PC-9 (cell line): Measurements from ENCODE around the gene STARD10.

ENCODE experiments used
- EZH2 ChIP-seq: fragments of 200-600 bp; sonication (generic); IDR thresholded peaks from 2 replicates; pipeline ENCODE4 v1.8.0; 2017; ENCODE audit warnings: antibody characterized with exemption, low read depth
- TF ChIP-seq, protein P1 (sequence below): fragments of 200-600 bp; sonication (generic); conservative IDR thresholded peaks from 2 replicates; pipeline ENCODE4 v1.6.1; 2017; ENCODE audit warnings: mixed run types, antibody characterized with exemption, mild to moderate bottlenecking, moderate library complexity

- TF ChIP-seq EZH2, result no peak
- TF ChIP-seq, protein P1, sequence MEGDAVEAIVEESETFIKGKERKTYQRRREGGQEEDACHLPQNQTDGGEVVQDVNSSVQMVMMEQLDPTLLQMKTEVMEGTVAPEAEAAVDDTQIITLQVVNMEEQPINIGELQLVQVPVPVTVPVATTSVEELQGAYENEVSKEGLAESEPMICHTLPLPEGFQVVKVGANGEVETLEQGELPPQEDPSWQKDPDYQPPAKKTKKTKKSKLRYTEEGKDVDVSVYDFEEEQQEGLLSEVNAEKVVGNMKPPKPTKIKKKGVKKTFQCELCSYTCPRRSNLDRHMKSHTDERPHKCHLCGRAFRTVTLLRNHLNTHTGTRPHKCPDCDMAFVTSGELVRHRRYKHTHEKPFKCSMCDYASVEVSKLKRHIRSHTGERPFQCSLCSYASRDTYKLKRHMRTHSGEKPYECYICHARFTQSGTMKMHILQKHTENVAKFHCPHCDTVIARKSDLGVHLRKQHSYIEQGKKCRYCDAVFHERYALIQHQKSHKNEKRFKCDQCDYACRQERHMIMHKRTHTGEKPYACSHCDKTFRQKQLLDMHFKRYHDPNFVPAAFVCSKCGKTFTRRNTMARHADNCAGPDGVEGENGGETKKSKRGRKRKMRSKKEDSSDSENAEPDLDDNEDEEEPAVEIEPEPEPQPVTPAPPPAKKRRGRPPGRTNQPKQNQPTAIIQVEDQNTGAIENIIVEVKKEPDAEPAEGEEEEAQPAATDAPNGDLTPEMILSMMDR, result no peak
Observed at GRCh38 chr11:72753341-72754148, 40.3 kb downstream of the STARD10 start.
